ENCODE data around the gene STOM.

DNA sequence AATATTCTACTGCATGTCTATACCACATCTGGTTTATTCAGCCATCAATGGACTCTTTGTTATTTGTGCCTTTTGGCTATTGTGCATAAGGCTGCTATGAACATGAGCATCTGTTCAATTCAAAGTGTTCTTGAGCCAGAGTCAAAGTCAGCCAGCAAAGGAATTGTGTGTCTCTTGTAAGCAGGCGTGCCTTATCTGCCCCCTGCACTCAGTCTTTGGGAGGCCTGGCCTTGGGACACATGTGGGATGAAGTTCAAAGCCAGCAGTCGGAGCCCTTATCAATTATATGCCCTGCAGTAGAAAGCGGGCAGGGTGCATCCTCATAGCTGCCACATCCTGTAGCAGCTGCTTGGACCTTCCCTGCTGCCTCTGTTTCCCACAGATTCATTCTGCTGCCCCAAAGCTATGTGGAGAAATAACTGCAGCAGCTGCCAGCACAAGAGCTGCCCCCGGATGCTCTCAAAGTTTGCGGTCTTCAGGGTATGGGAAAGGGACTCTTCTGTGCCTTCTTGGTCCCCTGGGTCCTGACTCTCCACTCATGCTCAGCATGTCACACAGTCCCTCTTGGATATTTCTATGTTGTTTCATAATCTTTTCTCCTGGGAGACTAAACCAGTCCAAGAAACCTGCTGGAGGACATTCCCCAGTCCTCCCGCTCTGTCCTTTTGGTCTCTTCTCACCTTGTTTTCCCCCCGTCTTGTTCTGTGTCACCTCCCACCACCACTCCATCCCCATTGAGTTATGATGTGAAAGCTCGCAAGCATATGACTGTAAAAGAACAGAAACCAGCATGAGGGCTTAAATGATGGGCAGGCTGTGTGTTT lies 35.9 kb downstream of the STOM start:
- TF ChIP-seq, protein P1, sequence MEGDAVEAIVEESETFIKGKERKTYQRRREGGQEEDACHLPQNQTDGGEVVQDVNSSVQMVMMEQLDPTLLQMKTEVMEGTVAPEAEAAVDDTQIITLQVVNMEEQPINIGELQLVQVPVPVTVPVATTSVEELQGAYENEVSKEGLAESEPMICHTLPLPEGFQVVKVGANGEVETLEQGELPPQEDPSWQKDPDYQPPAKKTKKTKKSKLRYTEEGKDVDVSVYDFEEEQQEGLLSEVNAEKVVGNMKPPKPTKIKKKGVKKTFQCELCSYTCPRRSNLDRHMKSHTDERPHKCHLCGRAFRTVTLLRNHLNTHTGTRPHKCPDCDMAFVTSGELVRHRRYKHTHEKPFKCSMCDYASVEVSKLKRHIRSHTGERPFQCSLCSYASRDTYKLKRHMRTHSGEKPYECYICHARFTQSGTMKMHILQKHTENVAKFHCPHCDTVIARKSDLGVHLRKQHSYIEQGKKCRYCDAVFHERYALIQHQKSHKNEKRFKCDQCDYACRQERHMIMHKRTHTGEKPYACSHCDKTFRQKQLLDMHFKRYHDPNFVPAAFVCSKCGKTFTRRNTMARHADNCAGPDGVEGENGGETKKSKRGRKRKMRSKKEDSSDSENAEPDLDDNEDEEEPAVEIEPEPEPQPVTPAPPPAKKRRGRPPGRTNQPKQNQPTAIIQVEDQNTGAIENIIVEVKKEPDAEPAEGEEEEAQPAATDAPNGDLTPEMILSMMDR (tag by site-specific recombination; IDR thresholded peaks at IDR 0.05): no peak
- TF ChIP-seq SALL2 (tag by site-specific recombination; IDR thresholded peaks at IDR 0.05; ENCODE audit: borderline replicate concordance) (no peak), ZNF155 (tag by site-specific recombination; IDR thresholded peaks at IDR 0.05) (no peak), KLF9 (tag by site-specific recombination; IDR thresholded peaks at IDR 0.05; ENCODE audit: low read depth) (no peak), YY1 (tag by site-specific recombination; IDR thresholded peaks at IDR 0.05) (no peak), ZNF157 (tag by site-specific recombination; IDR thresholded peaks at IDR 0.05) (no peak), ZNF514 (tag by site-specific recombination; IDR thresholded peaks at IDR 0.05) (no peak)
- TF ChIP-seq, protein P2, sequence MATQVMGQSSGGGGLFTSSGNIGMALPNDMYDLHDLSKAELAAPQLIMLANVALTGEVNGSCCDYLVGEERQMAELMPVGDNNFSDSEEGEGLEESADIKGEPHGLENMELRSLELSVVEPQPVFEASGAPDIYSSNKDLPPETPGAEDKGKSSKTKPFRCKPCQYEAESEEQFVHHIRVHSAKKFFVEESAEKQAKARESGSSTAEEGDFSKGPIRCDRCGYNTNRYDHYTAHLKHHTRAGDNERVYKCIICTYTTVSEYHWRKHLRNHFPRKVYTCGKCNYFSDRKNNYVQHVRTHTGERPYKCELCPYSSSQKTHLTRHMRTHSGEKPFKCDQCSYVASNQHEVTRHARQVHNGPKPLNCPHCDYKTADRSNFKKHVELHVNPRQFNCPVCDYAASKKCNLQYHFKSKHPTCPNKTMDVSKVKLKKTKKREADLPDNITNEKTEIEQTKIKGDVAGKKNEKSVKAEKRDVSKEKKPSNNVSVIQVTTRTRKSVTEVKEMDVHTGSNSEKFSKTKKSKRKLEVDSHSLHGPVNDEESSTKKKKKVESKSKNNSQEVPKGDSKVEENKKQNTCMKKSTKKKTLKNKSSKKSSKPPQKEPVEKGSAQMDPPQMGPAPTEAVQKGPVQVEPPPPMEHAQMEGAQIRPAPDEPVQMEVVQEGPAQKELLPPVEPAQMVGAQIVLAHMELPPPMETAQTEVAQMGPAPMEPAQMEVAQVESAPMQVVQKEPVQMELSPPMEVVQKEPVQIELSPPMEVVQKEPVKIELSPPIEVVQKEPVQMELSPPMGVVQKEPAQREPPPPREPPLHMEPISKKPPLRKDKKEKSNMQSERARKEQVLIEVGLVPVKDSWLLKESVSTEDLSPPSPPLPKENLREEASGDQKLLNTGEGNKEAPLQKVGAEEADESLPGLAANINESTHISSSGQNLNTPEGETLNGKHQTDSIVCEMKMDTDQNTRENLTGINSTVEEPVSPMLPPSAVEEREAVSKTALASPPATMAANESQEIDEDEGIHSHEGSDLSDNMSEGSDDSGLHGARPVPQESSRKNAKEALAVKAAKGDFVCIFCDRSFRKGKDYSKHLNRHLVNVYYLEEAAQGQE (tag by site-specific recombination; IDR thresholded peaks at IDR 0.05): no peak
- TF ChIP-seq, protein P3, sequence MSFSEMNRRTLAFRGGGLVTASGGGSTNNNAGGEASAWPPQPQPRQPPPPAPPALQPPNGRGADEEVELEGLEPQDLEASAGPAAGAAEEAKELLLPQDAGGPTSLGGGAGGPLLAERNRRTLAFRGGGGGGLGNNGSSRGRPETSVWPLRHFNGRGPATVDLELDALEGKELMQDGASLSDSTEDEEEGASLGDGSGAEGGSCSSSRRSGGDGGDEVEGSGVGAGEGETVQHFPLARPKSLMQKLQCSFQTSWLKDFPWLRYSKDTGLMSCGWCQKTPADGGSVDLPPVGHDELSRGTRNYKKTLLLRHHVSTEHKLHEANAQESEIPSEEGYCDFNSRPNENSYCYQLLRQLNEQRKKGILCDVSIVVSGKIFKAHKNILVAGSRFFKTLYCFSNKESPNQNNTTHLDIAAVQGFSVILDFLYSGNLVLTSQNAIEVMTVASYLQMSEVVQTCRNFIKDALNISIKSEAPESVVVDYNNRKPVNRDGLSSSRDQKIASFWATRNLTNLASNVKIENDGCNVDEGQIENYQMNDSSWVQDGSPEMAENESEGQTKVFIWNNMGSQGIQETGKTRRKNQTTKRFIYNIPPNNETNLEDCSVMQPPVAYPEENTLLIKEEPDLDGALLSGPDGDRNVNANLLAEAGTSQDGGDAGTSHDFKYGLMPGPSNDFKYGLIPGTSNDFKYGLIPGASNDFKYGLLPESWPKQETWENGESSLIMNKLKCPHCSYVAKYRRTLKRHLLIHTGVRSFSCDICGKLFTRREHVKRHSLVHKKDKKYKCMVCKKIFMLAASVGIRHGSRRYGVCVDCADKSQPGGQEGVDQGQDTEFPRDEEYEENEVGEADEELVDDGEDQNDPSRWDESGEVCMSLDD (tag by site-specific recombination; IDR thresholded peaks at IDR 0.05): no peak
- TF ChIP-seq, protein P4, sequence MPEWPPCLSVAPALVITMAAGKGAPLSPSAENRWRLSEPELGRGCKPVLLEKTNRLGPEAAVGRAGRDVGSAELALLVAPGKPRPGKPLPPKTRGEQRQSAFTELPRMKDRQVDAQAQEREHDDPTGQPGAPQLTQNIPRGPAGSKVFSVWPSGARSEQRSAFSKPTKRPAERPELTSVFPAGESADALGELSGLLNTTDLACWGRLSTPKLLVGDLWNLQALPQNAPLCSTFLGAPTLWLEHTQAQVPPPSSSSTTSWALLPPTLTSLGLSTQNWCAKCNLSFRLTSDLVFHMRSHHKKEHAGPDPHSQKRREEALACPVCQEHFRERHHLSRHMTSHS (tag by site-specific recombination; IDR thresholded peaks at IDR 0.05): no peak
- TF ChIP-seq, protein P5, sequence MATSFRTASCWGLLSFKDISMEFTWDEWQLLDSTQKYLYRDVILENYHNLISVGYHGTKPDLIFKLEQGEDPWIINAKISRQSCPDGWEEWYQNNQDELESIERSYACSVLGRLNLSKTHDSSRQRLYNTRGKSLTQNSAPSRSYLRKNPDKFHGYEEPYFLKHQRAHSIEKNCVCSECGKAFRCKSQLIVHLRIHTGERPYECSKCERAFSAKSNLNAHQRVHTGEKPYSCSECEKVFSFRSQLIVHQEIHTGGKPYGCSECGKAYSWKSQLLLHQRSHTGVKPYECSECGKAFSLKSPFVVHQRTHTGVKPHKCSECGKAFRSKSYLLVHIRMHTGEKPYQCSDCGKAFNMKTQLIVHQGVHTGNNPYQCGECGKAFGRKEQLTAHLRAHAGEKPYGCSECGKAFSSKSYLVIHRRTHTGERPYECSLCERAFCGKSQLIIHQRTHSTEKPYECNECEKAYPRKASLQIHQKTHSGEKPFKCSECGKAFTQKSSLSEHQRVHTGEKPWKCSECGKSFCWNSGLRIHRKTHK (tag by site-specific recombination; IDR thresholded peaks at IDR 0.05): no peak
- TF ChIP-seq, protein P6, sequence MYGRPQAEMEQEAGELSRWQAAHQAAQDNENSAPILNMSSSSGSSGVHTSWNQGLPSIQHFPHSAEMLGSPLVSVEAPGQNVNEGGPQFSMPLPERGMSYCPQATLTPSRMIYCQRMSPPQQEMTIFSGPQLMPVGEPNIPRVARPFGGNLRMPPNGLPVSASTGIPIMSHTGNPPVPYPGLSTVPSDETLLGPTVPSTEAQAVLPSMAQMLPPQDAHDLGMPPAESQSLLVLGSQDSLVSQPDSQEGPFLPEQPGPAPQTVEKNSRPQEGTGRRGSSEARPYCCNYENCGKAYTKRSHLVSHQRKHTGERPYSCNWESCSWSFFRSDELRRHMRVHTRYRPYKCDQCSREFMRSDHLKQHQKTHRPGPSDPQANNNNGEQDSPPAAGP (tag by site-specific recombination; IDR thresholded peaks at IDR 0.05): no peak
